ENCODE results near the gene CKAP4.

GRCh38 chr12:106258935-106259334 lies 11.1 kb upstream of the CKAP4 start:
- TF ChIP-seq, protein P1, sequence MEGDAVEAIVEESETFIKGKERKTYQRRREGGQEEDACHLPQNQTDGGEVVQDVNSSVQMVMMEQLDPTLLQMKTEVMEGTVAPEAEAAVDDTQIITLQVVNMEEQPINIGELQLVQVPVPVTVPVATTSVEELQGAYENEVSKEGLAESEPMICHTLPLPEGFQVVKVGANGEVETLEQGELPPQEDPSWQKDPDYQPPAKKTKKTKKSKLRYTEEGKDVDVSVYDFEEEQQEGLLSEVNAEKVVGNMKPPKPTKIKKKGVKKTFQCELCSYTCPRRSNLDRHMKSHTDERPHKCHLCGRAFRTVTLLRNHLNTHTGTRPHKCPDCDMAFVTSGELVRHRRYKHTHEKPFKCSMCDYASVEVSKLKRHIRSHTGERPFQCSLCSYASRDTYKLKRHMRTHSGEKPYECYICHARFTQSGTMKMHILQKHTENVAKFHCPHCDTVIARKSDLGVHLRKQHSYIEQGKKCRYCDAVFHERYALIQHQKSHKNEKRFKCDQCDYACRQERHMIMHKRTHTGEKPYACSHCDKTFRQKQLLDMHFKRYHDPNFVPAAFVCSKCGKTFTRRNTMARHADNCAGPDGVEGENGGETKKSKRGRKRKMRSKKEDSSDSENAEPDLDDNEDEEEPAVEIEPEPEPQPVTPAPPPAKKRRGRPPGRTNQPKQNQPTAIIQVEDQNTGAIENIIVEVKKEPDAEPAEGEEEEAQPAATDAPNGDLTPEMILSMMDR (IDR thresholded peaks at IDR 0.05), result no peak
- TF ChIP-seq POLR2A (IDR thresholded peaks at IDR 0.05) (no peak), EP300 (IDR thresholded peaks at IDR 0.05) (no peak)

Measured in stomach (tissue), 4 donors.